GM12874 (cell line): ENCODE measurements around the gene TDRD9.

Source experiments
- TF ChIP-seq, protein P1 (sequence below): IDR thresholded peaks from 2 replicates; pipeline ENCODE4 v1.5.1; 2011; ENCODE audit warnings: low read depth, mild to moderate bottlenecking, control low read depth, low read length, moderate library complexity; ENCODE audit not compliant: insufficient read depth

TDRD9 gene

GRCh38 chr14:104096751-104097700 is 168.8 kb downstream of the TDRD9 start:
- TF ChIP-seq, protein P1, sequence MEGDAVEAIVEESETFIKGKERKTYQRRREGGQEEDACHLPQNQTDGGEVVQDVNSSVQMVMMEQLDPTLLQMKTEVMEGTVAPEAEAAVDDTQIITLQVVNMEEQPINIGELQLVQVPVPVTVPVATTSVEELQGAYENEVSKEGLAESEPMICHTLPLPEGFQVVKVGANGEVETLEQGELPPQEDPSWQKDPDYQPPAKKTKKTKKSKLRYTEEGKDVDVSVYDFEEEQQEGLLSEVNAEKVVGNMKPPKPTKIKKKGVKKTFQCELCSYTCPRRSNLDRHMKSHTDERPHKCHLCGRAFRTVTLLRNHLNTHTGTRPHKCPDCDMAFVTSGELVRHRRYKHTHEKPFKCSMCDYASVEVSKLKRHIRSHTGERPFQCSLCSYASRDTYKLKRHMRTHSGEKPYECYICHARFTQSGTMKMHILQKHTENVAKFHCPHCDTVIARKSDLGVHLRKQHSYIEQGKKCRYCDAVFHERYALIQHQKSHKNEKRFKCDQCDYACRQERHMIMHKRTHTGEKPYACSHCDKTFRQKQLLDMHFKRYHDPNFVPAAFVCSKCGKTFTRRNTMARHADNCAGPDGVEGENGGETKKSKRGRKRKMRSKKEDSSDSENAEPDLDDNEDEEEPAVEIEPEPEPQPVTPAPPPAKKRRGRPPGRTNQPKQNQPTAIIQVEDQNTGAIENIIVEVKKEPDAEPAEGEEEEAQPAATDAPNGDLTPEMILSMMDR: peak; percentile 29; the same call in 1 of the 2 replicates

DNA sequence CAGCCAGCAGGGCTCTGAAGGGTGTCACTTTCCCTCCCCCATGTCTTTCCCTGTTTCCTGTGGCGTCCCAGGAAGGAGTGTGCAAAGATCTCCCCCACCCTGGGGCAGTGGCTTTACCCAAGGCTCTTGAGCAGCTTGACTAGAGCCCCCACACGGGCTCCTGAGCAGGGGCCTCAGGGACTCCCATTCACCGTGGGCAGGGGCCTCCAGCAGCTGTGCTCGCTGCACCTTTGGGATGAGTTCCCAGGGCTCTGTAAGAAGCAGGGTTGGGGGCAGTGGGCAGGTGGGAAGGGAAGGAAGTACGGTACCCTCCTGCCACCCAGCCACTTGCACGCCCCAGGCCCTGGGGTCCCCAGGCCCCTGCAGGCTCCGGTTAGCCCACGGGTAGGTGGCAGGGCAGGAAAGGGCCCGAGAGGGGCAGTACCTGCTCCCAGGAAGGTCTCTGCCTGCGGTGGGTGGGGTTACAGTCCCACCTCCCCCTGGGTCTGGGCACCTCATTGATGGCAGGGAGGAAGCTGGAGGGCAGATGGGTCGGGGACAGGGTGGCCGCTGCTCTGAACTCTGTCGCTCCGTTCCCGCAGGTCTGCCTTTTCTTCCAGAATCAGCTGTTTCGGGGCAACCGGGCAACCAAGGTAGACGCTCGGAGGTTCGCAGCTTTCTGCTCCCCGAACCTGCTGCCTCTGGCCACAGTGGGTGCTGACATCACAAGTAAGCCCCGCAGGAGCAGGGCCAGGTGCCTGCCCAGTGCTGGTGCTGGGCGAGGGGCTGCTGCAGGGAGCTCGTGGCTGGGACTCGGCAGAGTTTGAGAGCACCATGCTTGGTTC is 170.2 kb downstream of the TDRD9 start:
- TF ChIP-seq, protein P1: no peak

- TF ChIP-seq, protein P1: no peak
These were observed 171.1 kb downstream of the TDRD9 start for GRCh38 chr14:104099096-104100041.

DNA sequence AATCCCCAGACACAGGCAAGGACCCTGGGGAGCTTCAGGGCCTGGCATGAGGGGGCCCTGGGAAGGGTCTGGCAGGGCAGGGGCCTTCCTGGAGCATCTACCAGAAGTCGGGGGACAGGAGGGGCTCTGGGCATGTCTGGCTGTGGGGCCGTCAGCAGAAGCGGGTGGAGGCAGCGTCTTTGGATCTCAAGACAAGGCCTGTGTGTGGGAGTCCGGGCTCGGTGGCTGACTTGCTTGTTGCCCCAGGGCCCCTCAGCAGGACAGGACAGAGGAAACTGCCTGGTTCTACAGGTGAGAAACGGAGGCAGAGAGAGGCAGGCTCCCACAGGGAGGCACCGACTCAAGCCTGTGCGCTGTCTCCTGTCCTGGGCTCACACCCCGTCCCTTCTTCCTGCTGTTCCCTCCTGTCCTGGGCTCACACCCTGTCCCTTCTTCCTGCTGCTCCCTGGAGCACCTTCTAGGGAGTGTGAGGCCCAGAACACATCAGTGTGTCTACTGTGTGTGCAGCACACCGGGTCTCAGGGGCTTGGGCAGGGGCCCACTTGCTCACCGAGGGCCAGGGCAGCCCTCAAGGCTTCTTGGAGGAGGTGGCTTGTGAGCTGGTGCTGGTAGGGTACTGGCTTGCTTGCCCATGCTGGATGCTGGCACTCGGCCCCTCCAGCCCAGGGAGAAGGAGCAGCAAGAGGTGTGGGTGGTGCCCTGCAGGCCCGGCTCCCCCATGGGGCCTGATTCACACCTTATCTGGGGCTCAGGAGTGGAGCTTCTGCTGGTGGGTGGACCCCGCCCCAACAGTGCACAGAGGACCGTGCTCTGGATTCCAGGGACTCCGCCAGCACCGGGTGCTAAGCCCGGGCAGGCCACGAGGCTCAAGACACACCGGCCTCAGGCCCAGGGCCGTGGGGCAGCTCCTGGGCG is 172.2 kb downstream of the TDRD9 start:
- TF ChIP-seq, protein P1: no peak

- TF ChIP-seq, protein P1: no peak
These were observed 172.9 kb downstream of the TDRD9 start for GRCh38 chr14:104101086-104101621.

GRCh38 chr14:104101651-104102281 is 173.5 kb downstream of the TDRD9 start:
- TF ChIP-seq, protein P1: no peak
